ENCODE data around the gene NPAS3.

The NPAS3 gene

GRCh38 chr14:33016613-33017012, 77.9 kb downstream of the NPAS3 start:
- DNase-seq: no peak

- DNase-seq: no peak
These were observed 78.3 kb downstream of the NPAS3 start for GRCh38 chr14:33017016-33017415.

- DNase-seq: no peak
These were observed 80.7 kb downstream of the NPAS3 start for GRCh38 chr14:33019346-33019745.

- no peak for DNase-seq
These were observed 88.3 kb downstream of the NPAS3 start for GRCh38 chr14:33026850-33027430.

- no peak for DNase-seq
These were observed 90.8 kb downstream of the NPAS3 start for GRCh38 chr14:33029511-33029910.

GRCh38 chr14:33030386-33030785, 91.7 kb downstream of the NPAS3 start:
- DNase-seq: no peak

GRCh38 chr14:33035416-33036194, 96.9 kb downstream of the NPAS3 start:
- DNase-seq: no peak

- DNase-seq: no peak
These were observed 100.6 kb downstream of the NPAS3 start for GRCh38 chr14:33039311-33039710.

- DNase-seq: no peak
These were observed 101.9 kb downstream of the NPAS3 start for GRCh38 chr14:33040372-33041140.

- no peak for DNase-seq
These were observed 103.9 kb downstream of the NPAS3 start for GRCh38 chr14:33042591-33042990.

- no peak for DNase-seq
These were observed 107.1 kb downstream of the NPAS3 start for GRCh38 chr14:33045760-33046159.

- DNase-seq: no peak
These were observed 114.3 kb downstream of the NPAS3 start for GRCh38 chr14:33052943-33053342.

GRCh38 chr14:33056213-33056612, 117.5 kb downstream of the NPAS3 start:
- DNase-seq: no peak

- DNase-seq: no peak
These were observed 118.9 kb downstream of the NPAS3 start for GRCh38 chr14:33057585-33057984.

GRCh38 chr14:33061667-33062325, 123.1 kb downstream of the NPAS3 start:
- DNase-seq: no peak

GRCh38 chr14:33062476-33062875, 123.8 kb downstream of the NPAS3 start:
- DNase-seq: no peak

GRCh38 chr14:33062881-33063280, 124.2 kb downstream of the NPAS3 start:
- DNase-seq: no peak

GRCh38 chr14:33063521-33063920, 124.8 kb downstream of the NPAS3 start:
- no peak for DNase-seq

- DNase-seq: no peak
These were observed 127.0 kb downstream of the NPAS3 start for GRCh38 chr14:33065634-33066033.

- DNase-seq: no peak
These were observed 129.4 kb downstream of the NPAS3 start for GRCh38 chr14:33068040-33068439.

GRCh38 chr14:33068626-33069025, 129.9 kb downstream of the NPAS3 start:
- DNase-seq: no peak

GRCh38 chr14:33070475-33070874, 131.8 kb downstream of the NPAS3 start:
- DNase-seq: no peak

GRCh38 chr14:33073023-33073422, 134.3 kb downstream of the NPAS3 start:
- DNase-seq: no peak

Data from T1000 (cell line).